H1 (cell line): ENCODE data around the gene SLC16A5. TPM values are rescaled to one million over a fixed set of nuclear protein-coding genes. Genes with fewer than 3 reads are reported as not detected.

Experiments used
- CEBPB ChIP-seq: IDR thresholded peaks from 2 replicates; pipeline ENCODE4 v1.6.1; 2012; ENCODE audit warnings: low read depth, low read length
- CHD7 ChIP-seq: fragments of 300-600 bp; sonication (generic); IDR thresholded peaks from 2 replicates; pipeline ENCODE4 v1.7.1; 2012; ENCODE audit warnings: low read length, moderate library complexity, mild to moderate bottlenecking, inconsistent platforms; ENCODE audit not compliant: insufficient replicate concordance
- polyA plus RNA-seq, 7 experiments: library from polyadenylated mRNA; depleted of rRNA in 3 of 7; stranded (reverse) in 5 of 7; unstranded in 2 of 7; fragments of >200 nt in 5 of 7; fragments of 200-250 nt in 2 of 7; gene quantifications; 1 replicate in 5 of 7; 2 replicates in 1 of 7; 4 replicates in 1 of 7; pipeline versions ENCODE4 v1.2.1 to v1.2.3, GENCODE V29; 2011 to 2013; ENCODE audit warnings: missing spikeins in 2 of 7, mixed read lengths in 2 of 7
- total RNA-seq: library from RNA; stranded (reverse); fragmentation: NEBNext Ultra II Directional; extraction: Animal tissue kit (Norgen Biotek cat#: 25700); gene quantifications from 2 replicates; pipeline ENCODE4 v1.2.1, GENCODE V29; 2021

SLC16A5 gene
- total and polyA plus RNA-seq, 2 of the 8 experiments (the other 6 are each of a cell fraction or from before 2014, with no cell fraction given) = 17.1 to 34.7 TPM

- TF ChIP-seq CHD7 (no peak), CEBPB (no peak)
Observed at GRCh38 chr17:75105126-75106080, 17.6 kb downstream of the SLC16A5 start (continued).
